ES-I3 (cell line): ENCODE results near the gene SHROOM2.
"Not testable (repeated sequence)": the region's sequence is repeated elsewhere in the genome, so short reads cannot be mapped to it uniquely, and the experiment has no call there.

Source experiments
- H3K36me3 ChIP-seq: 2 replicates; pipeline ENCODE4 v1.6.1; 2013; ENCODE audit warnings: mild to moderate bottlenecking, low read length, control low read depth, moderate library complexity; ENCODE audit not compliant: insufficient read depth
- H3K4me1 ChIP-seq: 2 replicates; pipeline ENCODE4 v1.6.1; 2013; ENCODE audit warnings: mild to moderate bottlenecking, control low read depth, low read length; ENCODE audit not compliant: insufficient read depth
- H3K9ac ChIP-seq: 2 replicates; pipeline ENCODE4 v1.6.1; 2013; ENCODE audit warnings: low read depth, mild to moderate bottlenecking, low read length, moderate library complexity
- H3K9me3 ChIP-seq: 2 replicates; pipeline ENCODE4 v1.6.1; 2013; ENCODE audit warnings: mild to moderate bottlenecking, low read length, moderate library complexity; ENCODE audit not compliant: control insufficient read depth, insufficient read depth

The SHROOM2 gene

DNA sequence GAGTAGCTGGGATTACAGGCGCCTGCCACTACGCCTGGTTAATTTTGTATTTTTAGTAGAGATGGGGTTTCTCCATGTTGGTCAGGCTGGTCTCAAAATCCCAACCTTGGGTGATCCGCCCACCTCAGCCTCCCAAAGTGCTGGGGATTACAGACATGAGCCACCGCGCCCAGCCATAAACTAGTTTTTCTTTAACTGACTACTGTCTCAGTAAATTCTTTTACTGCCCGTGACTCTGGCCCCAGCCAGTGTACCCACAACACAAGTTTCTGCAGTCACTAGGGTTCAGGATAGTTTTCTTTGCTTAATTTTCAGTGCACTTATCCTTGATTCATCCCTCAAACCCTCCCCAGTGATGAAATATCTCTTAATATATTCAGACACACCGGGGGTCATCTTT, 8.3 kb downstream of the SHROOM2 start:
- Histone ChIP-seq H3K36me3 (no peaks in the 10 kb centered on the region), H3K9me3 (peaks cover 3% of the 10 kb centered on the region; the same call in 1 of the 2 replicates), H3K9ac (no peak overlapping the region), H3K4me1 (peaks cover 25% of the 10 kb centered on the region)

DNA sequence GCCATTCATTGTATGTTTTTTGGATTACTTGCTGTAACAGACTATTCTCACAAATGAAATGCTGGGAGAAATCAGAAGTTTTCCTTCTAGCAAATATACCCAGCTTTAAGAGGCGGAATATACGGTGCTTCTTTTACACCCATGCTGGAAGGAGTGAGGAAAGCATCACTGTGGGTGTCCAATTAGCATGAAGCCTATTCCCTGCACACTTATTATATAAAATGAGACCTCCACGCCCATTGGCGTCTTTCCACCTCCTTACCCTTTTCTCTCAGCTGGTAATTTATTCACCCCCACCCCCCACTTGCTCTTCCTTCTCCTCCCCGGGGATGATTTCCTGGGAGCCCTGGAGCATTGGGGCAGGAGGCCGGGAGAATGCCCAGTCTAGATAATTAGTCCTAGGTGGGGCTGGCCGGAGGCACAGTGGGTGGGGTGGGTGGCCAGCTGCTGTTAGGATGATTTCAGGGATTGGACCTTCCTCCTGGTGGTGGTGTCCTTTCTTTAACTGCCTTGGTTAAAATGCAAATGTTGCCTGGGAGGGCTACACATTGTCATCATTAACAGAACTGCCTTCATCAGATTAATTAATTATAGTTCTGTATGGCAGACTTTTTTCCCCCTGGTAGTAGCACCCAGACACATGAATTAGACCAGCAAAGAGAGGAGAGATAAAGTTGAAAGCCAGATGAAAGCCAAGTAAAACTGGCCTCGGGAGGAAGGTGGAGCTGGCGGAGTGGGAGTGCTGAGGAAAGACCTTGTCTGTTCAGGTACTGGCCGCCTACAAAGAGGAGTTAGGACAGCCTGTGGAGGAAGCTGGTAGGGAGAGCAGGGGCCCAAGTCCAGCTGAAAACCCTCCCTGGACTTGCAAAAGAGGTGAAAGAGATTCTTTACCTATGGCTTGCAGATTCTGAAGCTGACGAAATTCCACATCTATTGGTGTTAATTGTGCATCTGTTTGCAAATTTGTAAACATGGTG, 11.4 kb downstream of the SHROOM2 start:
- H3K36me3 ChIP-seq, result no peaks in the 10 kb centered on the region
- 0 out of 2 replicates have a peak, but pooled peaks cover 8% of the 10 kb centered on the region for H3K4me1 ChIP-seq
- H3K9me3 ChIP-seq, result peaks cover 3% of the 10 kb centered on the region; the same call in 1 of the 2 replicates
- H3K9ac ChIP-seq, result no peak overlapping the region

DNA sequence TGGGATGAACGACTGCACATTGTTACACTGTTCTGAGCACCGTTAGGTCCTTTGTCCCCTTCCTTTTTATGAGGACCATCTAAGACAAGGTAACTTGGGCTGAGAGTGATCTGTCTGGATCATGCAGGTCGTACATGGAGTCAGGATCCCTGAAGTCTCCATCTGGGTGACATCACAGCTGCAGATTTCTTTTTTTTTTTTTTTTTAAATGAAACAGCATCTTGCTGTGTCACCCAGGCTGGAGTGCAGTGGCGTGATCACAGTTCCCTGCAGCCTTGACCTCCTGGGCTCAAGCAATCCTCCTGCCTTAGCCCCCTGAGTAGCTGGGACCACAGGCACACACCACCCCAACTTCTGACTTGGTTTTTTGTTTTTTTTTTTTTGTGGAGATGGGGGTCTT, 16.5 kb downstream of the SHROOM2 start:
- no peak overlapping the region for H3K9ac ChIP-seq
- H3K4me1 ChIP-seq, result peaks cover 8% of the 10 kb centered on the region
- no peaks in the 10 kb centered on the region for H3K36me3 ChIP-seq
- H3K9me3 ChIP-seq, result no peaks in the 10 kb centered on the region

DNA sequence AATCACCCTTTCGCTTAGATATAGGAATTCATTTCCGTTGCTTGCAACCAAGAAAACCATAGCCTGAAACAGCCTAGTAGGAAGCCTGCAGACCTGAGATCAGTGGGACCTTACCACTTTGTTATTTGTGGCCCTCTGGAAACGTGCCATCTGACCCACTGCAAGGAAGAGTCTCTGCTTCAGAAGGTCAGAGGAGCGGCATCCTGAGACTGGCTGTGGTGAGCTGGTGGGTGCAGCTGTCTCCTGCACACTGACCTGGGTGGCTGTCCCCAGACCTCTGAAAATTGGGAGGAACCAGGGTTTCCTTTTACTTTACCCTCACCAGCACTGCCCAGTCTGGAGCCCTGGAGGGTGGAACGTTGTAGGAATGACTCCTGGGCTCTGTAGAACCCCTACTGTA, 18.2 kb downstream of the SHROOM2 start:
- H3K9ac ChIP-seq, result no peak overlapping the region
- H3K4me1 ChIP-seq, result peaks cover 9% of the 10 kb centered on the region
- no peaks in the 10 kb centered on the region for H3K36me3 ChIP-seq
- H3K9me3 ChIP-seq, result no peaks in the 10 kb centered on the region

DNA sequence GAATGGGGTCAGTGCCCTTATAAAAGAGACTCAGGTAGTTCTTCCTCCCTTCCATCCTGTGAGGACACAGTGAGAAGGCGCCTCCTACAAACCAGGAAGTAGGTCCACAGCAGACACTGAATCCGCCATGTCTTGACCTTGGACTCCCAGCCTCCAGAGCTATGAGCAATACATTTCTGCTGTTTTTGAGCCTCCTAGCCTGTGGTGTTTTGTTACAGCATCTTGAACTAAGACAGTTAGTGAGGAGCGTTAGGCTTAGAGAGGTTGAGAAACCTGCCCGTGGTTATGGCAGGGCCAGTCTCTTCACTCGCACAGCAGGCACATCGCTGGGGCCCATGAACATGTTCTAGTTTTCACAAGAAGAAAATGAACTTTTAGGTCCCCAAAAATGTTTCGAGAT, 19.7 kb downstream of the SHROOM2 start:
- no peak overlapping the region for H3K9ac ChIP-seq
- no peaks in the 10 kb centered on the region for H3K36me3 ChIP-seq
- no peaks in the 10 kb centered on the region for H3K9me3 ChIP-seq
- H3K4me1 ChIP-seq, result peaks cover 9% of the 10 kb centered on the region

DNA sequence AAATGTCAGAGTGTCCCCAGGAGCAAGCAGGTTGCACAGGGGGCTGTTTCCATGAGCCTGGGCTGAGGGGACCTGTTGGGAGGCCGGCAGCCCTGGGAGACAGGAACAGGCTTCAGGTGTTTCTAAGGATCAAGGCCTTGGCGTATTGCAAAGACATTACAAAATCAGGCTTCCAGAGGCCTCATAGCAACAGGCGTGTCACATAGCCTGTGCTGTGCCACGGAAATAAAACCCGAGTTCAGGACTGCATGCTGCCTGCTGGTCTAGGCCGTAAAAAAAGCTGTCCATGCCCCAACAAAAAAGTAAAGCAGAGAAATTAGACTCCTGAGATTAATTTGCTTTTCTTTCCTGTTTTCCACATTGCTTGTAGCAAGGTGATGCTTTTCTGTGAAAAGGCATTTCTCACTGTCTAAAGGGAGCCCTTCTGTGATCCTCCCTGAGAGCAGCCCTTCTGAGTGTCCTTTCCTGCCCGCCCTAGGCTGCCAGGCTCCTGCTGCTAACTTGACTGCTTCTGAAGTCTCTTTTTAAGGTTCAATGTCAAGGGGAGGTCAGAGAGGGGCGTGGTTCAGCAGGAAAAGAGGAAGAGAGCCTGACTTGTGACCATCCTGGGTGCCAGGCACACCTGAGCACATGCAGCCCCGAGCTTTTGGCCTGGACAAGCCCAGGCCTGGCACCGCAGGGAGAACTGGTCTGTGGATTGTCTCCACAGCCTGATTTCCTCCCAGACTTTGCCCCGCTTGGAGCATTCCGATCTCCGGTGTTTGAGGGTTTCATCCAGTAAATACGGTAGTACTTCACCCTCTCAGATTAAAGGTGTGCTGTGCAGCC, 21.3 kb downstream of the SHROOM2 start:
- no peaks in the 10 kb centered on the region for H3K36me3 ChIP-seq
- H3K9me3 ChIP-seq, result no peaks in the 10 kb centered on the region
- peaks cover 9% of the 10 kb centered on the region for H3K4me1 ChIP-seq
- no peak overlapping the region for H3K9ac ChIP-seq

DNA sequence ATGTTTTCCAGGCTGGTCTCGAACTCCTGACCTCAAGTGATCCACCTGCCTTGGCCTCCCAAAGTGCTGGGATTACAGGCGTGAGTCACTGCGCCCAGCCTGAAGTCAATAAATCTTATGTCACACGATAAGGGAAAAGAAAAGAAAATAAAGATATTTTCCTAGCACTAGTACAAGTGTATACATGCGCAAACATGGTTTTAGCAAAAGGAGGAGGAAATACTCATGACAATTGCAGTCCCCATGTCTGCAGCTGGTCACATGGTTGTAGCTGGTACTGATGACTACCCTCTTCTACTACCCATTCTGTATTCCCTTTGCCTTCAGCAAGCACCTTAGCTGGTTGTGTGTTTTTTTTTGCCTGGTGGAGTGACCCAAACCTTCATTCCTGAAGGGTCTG, 23.6 kb downstream of the SHROOM2 start:
- not testable (repeated sequence) for H3K4me1 ChIP-seq, H3K36me3 ChIP-seq, H3K9ac ChIP-seq, H3K9me3 ChIP-seq

DNA sequence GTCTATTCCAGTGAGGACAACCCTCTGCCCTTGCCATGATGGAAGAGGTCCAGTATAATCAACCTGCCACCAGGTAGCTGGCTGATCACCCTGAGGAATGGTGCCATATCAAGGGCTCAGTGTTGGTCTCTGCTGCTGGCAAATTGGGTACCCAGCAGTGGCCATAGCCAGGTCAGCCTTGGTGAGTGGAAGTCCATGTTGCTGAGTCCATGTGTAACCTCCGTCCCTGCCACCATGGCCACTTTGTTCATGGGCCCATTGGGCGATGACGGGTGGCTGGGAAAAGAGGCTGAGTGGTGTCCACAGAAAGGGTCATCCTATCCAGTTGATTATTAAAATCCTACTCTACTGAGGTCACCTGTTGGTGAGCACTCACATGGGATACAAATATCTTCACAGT, 24.9 kb downstream of the SHROOM2 start:
- H3K4me1 ChIP-seq, H3K9me3 ChIP-seq, H3K36me3 ChIP-seq, H3K9ac ChIP-seq: not testable (repeated sequence)

DNA sequence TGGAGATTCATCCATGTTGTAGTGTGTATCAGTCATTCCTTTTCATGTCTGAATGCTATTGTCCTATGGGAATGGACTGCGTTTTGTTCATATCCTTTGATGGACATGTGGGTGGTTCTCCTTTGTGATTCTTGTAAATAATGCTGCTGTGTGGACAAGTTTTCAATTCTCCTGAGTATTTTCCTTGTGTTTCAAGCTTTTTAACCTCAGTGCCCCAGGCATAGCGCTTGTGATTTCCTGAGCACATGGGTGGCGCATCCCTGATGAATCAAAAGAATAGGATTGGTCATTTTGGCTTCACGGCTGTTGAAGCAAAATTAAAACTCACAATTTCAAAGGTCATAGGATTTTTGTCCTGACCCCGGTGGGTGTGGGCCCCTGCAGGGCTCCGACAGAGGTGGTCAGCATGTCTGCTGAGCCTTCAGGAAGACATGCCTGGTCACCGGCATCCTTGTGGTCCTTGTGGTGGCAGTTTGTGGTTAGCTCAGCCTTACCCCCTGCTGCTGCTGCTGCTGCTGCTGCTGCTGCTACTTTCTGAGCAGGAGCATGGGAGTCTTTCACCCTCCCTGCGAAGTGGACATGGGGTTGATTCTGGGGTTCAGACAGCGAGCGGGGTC, 30.0 kb downstream of the SHROOM2 start:
- Histone ChIP-seq H3K9me3 (no peaks in the 10 kb centered on the region), H3K9ac (no peak overlapping the region), H3K4me1 (peaks cover 10% of the 10 kb centered on the region; the same call in 1 of the 2 replicates), H3K36me3 (no peaks in the 10 kb centered on the region)

DNA sequence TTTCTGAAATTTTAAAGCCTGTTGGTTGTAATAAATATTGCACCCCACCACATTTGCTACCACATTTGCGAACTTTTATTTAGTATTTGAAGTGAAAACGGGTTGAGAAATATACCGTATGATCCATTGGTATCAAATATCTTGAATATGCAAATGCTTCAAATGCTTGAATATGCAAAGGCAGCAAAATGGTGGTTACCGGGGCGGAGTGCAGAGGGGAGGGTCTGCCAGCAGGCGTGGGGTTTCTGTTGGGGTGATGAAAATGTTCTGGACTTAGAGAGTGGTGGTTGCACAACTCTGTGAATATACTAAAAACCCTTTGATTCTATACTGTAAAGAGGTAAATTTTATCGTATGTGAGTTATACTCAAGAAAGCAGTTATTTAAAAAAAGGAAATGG, 35.3 kb downstream of the SHROOM2 start:
- Histone ChIP-seq H3K4me1 (peaks cover 34% of the 10 kb centered on the region), H3K9ac (no peak overlapping the region), H3K36me3 (no peaks in the 10 kb centered on the region)

DNA sequence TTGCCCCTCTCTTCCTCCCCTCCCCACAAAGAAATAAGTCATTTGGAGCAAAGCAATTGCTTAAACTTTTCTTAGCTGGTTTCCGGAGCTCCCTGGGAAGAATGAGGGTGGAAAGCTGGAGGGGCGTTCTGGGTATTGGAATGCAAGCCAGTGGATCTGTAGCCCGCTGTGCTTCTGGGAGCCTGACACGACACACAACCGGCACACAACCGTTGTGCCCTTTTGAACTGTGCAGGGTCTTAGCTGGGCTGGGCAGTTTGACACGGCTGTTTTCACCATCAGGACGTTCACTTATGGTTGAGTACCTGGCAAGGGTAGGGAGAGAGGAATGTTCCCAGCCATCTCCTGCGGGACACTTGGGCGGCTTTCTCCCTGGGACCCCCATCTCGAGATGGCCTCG, 38.3 kb downstream of the SHROOM2 start:
- Histone ChIP-seq H3K36me3 (no peaks in the 10 kb centered on the region), H3K9ac (no peak overlapping the region), H3K9me3 (no peaks in the 10 kb centered on the region), H3K4me1 (peaks cover 33% of the 10 kb centered on the region)

More for the DNA sequence above, 35.3 kb downstream of the SHROOM2 start:
- H3K9me3 ChIP-seq, result no peaks in the 10 kb centered on the region

DNA sequence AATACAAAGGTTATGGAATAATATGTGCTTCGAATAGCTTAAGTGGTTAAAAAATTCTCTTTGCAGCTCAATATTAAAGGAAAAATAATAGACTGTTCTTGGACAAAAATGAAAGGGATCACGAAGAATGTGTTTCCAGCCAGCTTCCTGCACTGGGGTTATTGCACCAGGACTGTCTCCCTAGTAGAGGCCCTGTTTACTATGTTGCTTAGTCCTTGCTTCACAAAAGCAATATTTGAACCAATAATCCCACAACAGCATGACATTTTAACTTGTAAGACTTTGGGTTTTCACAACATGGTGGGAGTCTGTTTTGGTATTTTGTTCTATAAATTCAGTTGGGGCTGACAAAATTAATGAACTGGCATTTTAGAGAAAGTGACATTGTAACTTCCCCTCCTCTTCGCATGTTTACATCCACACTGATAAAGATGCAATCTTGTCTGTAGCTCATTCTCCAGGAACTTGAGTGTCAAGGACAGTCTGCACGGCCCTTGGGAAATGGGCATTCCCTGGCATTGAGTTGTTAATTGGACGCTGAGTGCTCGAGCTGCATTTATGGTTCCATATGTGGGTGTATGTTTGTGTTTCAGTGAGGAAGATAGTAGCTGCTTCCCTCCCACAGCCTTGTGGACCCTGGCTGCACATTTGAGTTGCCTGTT, 39.0 kb downstream of the SHROOM2 start:
- no peaks in the 10 kb centered on the region for H3K9me3 ChIP-seq
- H3K4me1 ChIP-seq, result peaks cover 33% of the 10 kb centered on the region
- no peak overlapping the region for H3K9ac ChIP-seq
- H3K36me3 ChIP-seq, result no peaks in the 10 kb centered on the region

DNA sequence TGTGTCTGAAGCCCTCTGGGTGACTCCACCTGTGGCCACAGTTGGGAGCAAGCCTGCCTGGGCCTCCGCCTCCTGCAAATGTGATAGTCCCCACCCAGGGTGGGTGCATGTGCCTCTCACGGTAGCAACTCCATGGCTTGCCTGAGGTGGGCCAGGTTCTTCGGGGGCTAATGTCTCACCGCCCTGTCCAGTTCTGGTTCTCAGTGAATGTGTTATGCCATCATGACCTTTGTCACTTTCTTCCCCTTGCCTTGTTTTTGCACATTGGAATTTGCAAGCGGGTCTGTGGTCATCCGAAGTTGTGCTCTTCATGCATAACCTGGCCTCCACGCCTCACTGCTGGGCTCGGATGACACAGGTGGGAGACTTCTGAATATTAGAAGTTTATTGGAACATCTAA, 39.7 kb downstream of the SHROOM2 start:
- no peak overlapping the region for H3K9ac ChIP-seq
- peaks cover 28% of the 10 kb centered on the region for H3K4me1 ChIP-seq
- H3K9me3 ChIP-seq, result no peaks in the 10 kb centered on the region
- H3K36me3 ChIP-seq, result no peaks in the 10 kb centered on the region
